Measurements from ENCODE around the gene UFC1.

UFC1 gene

GRCh38 chr1:161172349-161172748 is 18.6 kb downstream of the UFC1 start:
- FAIRE-seq (no peak), DNase-seq (ENCODE audit: insufficient read length, low spot score) (no peak)
- no peak for TF ChIP-seq CTCF (IDR thresholded peaks at IDR 0.05; ENCODE audit: insufficient read depth, missing control alignments)

- FAIRE-seq (no peak), DNase-seq (ENCODE audit: insufficient read length, low spot score) (no peak)
- TF ChIP-seq CTCF (IDR thresholded peaks at IDR 0.05; ENCODE audit: insufficient read depth, missing control alignments), result no peak
Observed at GRCh38 chr1:161172776-161173376, 19.1 kb downstream of the UFC1 start.

DNA sequence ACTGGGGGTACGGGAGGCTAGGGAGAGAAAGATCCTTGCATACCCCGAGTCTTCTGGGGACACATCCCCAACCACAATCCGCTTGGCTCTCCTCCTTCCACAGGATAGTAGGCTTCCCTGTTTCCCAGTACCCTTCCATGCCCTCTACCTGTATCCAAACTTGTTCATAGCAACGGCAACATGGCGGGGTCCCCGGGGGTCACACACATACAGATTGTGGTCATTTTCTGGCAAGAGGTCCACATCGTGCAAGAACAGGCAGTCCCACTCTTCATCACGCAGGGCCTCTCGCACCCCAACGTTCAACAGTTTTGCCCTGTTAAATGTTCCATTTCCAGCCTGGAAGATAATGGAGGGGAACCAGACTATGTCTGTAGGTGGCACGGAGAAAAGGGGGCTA is 19.9 kb downstream of the UFC1 start:
- no peak for TF ChIP-seq CTCF (IDR thresholded peaks at IDR 0.05; ENCODE audit: insufficient read depth, missing control alignments)
- no peak for FAIRE-seq
- no peak for DNase-seq (ENCODE audit: insufficient read length, low spot score)

- TF ChIP-seq CTCF (IDR thresholded peaks at IDR 0.05; ENCODE audit: insufficient read depth, missing control alignments), result no peak
- FAIRE-seq, result no peak
- DNase-seq (ENCODE audit: insufficient read length, low spot score), result no peak
Observed at GRCh38 chr1:161174911-161175310, 21.1 kb downstream of the UFC1 start.

- FAIRE-seq (no peak), DNase-seq (ENCODE audit: insufficient read length, low spot score) (no peak)
- TF ChIP-seq CTCF (IDR thresholded peaks at IDR 0.05; ENCODE audit: insufficient read depth, missing control alignments), result no peak
Observed at GRCh38 chr1:161175771-161176453, 22.1 kb downstream of the UFC1 start.

GRCh38 chr1:161176468-161177111 is 22.8 kb downstream of the UFC1 start:
- FAIRE-seq (no peak), DNase-seq (ENCODE audit: insufficient read length, low spot score) (no peak)
- TF ChIP-seq CTCF (IDR thresholded peaks at IDR 0.05; ENCODE audit: insufficient read depth, missing control alignments), result no peak
